IMR-90 (cell line): Measurements from ENCODE around the gene RGS4.

Source experiments
- POLR2A ChIP-seq: IDR thresholded peaks from 2 replicates; pipeline ENCODE4 v1.6.1; 2012; ENCODE audit warnings: mild to moderate bottlenecking, low read depth, low read length
- TF ChIP-seq, protein P1 (sequence below): conservative IDR thresholded peaks from 2 replicates; pipeline ENCODE4 v1.5.1; 2012; ENCODE audit warnings: mild to moderate bottlenecking, low read depth, low read length, improper control_type of control experiment
- TF ChIP-seq, protein P2 (sequence below): fragments of 150-350 bp; IDR thresholded peaks from 2 replicates; pipeline ENCODE4 v1.6.1; 2016; ENCODE audit warnings: low read depth, mild to moderate bottlenecking, low read length, moderate library complexity, borderline replicate concordance

DNA sequence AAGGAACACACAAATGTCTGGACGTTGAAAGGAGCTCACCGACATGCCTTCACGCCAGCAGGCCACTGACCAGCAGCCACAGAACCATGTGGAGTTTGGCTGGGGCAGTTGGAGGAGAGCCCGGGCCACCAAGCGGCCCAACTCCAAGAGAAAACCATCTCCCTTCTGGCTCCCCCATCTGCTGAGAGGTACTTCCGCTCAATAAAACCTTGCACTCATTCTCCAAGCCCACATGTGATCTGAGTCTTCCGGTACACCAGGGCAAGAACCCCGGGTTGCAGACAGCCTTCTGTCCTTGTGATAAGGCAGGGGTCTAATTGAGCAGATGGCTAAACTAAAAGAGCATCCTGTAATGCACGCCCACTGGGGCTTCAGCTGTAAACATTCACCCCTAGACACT lies 24.4 kb downstream of the RGS4 start:
- TF ChIP-seq, protein P1, sequence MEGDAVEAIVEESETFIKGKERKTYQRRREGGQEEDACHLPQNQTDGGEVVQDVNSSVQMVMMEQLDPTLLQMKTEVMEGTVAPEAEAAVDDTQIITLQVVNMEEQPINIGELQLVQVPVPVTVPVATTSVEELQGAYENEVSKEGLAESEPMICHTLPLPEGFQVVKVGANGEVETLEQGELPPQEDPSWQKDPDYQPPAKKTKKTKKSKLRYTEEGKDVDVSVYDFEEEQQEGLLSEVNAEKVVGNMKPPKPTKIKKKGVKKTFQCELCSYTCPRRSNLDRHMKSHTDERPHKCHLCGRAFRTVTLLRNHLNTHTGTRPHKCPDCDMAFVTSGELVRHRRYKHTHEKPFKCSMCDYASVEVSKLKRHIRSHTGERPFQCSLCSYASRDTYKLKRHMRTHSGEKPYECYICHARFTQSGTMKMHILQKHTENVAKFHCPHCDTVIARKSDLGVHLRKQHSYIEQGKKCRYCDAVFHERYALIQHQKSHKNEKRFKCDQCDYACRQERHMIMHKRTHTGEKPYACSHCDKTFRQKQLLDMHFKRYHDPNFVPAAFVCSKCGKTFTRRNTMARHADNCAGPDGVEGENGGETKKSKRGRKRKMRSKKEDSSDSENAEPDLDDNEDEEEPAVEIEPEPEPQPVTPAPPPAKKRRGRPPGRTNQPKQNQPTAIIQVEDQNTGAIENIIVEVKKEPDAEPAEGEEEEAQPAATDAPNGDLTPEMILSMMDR: no peak
- no peak for TF ChIP-seq POLR2A
- TF ChIP-seq, protein P2, sequence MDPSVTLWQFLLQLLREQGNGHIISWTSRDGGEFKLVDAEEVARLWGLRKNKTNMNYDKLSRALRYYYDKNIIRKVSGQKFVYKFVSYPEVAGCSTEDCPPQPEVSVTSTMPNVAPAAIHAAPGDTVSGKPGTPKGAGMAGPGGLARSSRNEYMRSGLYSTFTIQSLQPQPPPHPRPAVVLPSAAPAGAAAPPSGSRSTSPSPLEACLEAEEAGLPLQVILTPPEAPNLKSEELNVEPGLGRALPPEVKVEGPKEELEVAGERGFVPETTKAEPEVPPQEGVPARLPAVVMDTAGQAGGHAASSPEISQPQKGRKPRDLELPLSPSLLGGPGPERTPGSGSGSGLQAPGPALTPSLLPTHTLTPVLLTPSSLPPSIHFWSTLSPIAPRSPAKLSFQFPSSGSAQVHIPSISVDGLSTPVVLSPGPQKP: no peak
